Raji (cell line): ENCODE data around the gene GCN1.

Experiments used
- POLR2A ChIP-seq: IDR thresholded peaks from 2 replicates; pipeline ENCODE4 v1.6.1; 2011; ENCODE audit warnings: low read depth, low read length, control low read depth; ENCODE audit not compliant: insufficient read depth

GCN1 gene

GRCh38 chr12:120194534-120195395 lies at the start of gene GCN1:
Gene GCN1 (minus strand): TSS chr12:120194715. CDS start chr12:120194697, 18 bp downstream.
- TF ChIP-seq POLR2A, result peak; percentile 90

GRCh38 chr12:120242971-120243699 lies 48.6 kb upstream of the GCN1 start:
- no peak for TF ChIP-seq POLR2A

GRCh38 chr12:120242275-120242799 lies 47.8 kb upstream of the GCN1 start:
- no peak for TF ChIP-seq POLR2A

- no peak for TF ChIP-seq POLR2A
These were observed 47.2 kb upstream of the GCN1 start for GRCh38 chr12:120241561-120242274.

- TF ChIP-seq POLR2A, result no peak
These were observed 45.9 kb upstream of the GCN1 start for GRCh38 chr12:120240495-120240833.

- no peak for TF ChIP-seq POLR2A
These were observed 45.4 kb upstream of the GCN1 start for GRCh38 chr12:120239776-120240494.

- TF ChIP-seq POLR2A, result no peak
These were observed 44.4 kb upstream of the GCN1 start for GRCh38 chr12:120238839-120239445.

GRCh38 chr12:120238217-120238616 lies 43.7 kb upstream of the GCN1 start:
- TF ChIP-seq POLR2A, result no peak

- TF ChIP-seq POLR2A, result no peak
These were observed 43.1 kb upstream of the GCN1 start for GRCh38 chr12:120237360-120238171.

- TF ChIP-seq POLR2A, result no peak
These were observed 41.1 kb upstream of the GCN1 start for GRCh38 chr12:120235369-120236323.

- TF ChIP-seq POLR2A, result no peak
These were observed 40.3 kb upstream of the GCN1 start for GRCh38 chr12:120234643-120235368.
